ENCODE measurements around the gene KCNJ11.

- TF ChIP-seq CTCF (IDR thresholded peaks at IDR 0.05; ENCODE audit: poor library complexity), result no peak
- TF ChIP-seq EZH2 (IDR thresholded peaks at IDR 0.05; ENCODE audit: borderline replicate concordance), result no peak
- TF ChIP-seq EZH2phosphoT487 (IDR thresholded peaks at IDR 0.05; ENCODE audit: low read depth, severe bottlenecking, unreplicated experiment), result no peak
Measured at GRCh38 chr11:17418444-17419081, 30.1 kb upstream of the KCNJ11 start.
